CD4-positive, alpha-beta memory T cell (primary cell): ENCODE data around the gene SPHK2. TPM values are rescaled to one million over a fixed set of nuclear protein-coding genes. Genes with fewer than 3 reads are reported as not detected.

Experiments used
- CTCF ChIA-PET: fragments of 350-600 bp; sonication (Branson Sonifier 250); formaldehyde crosslinking; loops from one replicate; lab custom pipeline; 2021; ENCODE audit warnings: inconsistent platforms; ENCODE audit not compliant: partially characterized antibody; lab: Charles Lee
- POLR2A ChIA-PET: fragments of 350-600 bp; sonication (Branson Sonifier 250); formaldehyde crosslinking; loops from one replicate; lab custom pipeline; 2021; ENCODE audit not compliant: partially characterized antibody; lab: Charles Lee
- DNase-seq, 5 donors: peaks; one replicate each; pipeline versions ENCODE4 v3.0.0 to v3.0.0-alpha.2; 2020 to 2022; ENCODE audit warnings: mixed read lengths in 1 of 5
- H3K27ac ChIP-seq: one replicate; pipeline ENCODE4 v1.7.0; 2013; ENCODE audit warnings: low read depth, low read length
- H3K27me3 ChIP-seq: 2 replicates; pipeline ENCODE4 v1.7.0; 2013; ENCODE audit warnings: mild to moderate bottlenecking, low read length, moderate library complexity; ENCODE audit not compliant: insufficient read depth
- H3K36me3 ChIP-seq: 2 replicates; pipeline ENCODE4 v1.7.0; 2013; ENCODE audit warnings: mild to moderate bottlenecking, low read length, moderate library complexity; ENCODE audit not compliant: insufficient read depth
- H3K4me1 ChIP-seq: 2 replicates; pipeline ENCODE4 v1.7.0; 2013; ENCODE audit warnings: mild to moderate bottlenecking, low read length, moderate library complexity; ENCODE audit not compliant: insufficient read depth
- H3K4me3 ChIP-seq, 2 donors: one replicate each; pipeline ENCODE4 v1.7.0; 2013; ENCODE audit warnings: low read length in 2 of 2, mild to moderate bottlenecking in 1 of 2
- H3K9me3 ChIP-seq, 2 donors: one replicate each; pipeline ENCODE4 v1.7.0; 2013; ENCODE audit warnings: low read length in 2 of 2, control low read depth in 1 of 2; ENCODE audit not compliant: control insufficient read depth in 1 of 2
- H3K27ac Mint-ChIP-seq, 7 donors: one replicate each; pipeline ENCODE4 v1.8.0; 2020 to 2021; ENCODE audit warnings: mixed read lengths in 7 of 7, mild to moderate bottlenecking in 6 of 7, inconsistent platforms in 3 of 7, moderate library complexity in 3 of 7
- H3K27me3 Mint-ChIP-seq, 2 donors: one replicate each; pipeline ENCODE4 v1.8.0; 2020 to 2021; ENCODE audit warnings: mixed read lengths in 2 of 2
- H3K36me3 Mint-ChIP-seq, 2 donors: one replicate each; pipeline ENCODE4 v1.8.0; 2020 to 2021; ENCODE audit warnings: mixed read lengths in 2 of 2, inconsistent platforms in 1 of 2, mild to moderate bottlenecking in 1 of 2
- H3K4me1 Mint-ChIP-seq, 4 donors: one replicate each; pipeline ENCODE4 v1.8.0; 2020 to 2021; ENCODE audit warnings: mixed read lengths in 4 of 4, mild to moderate bottlenecking in 1 of 4
- H3K4me3 Mint-ChIP-seq, 8 donors: one replicate each; pipeline ENCODE4 v1.8.0; 2020 to 2021; ENCODE audit warnings: mixed read lengths in 8 of 8, mild to moderate bottlenecking in 7 of 8, moderate library complexity in 6 of 8, inconsistent platforms in 3 of 8
- H3K9me3 Mint-ChIP-seq, 8 donors: one replicate each; pipeline ENCODE4 v1.8.0; 2020 to 2021; ENCODE audit warnings: mixed read lengths in 8 of 8, mild to moderate bottlenecking in 5 of 8, inconsistent platforms in 3 of 8, moderate library complexity in 1 of 8
- intact Hi-C: fragments of 100-400 bp; cut with micrococcal nuclease; formaldehyde crosslinking; loops from one replicate; pipeline ENCODE4 v1.15.1; 2023
- polyA plus RNA-seq, 2 donors: library from polyadenylated mRNA; unstranded; fragments of 300-500 nt; fragmentation: Illumina TruSeq; gene quantifications; one replicate each; pipeline ENCODE4 v1.2.3, GENCODE V29; 2021
- total RNA-seq, 2 experiments: library from RNA; stranded (reverse); gene quantifications; one replicate each; pipeline ENCODE4 v1.2.3, GENCODE V29; 2021

Gene SPHK2
- total and polyA plus RNA-seq, 4 experiments from 2014 or later = 6.0 to 29.1 (median 16.7) TPM

GRCh38 chr19:48671446-48671995 lies 52.2 kb downstream of the SPHK2 start:
- Mint-ChIP-seq H3K27me3 (no peaks in the 10 kb centered on the region), H3K36me3 (no peaks in the 10 kb centered on the region), H3K4me1 (peaks cover 7 to 9% (median 8%) of the 10 kb centered on the region in 4 donors), H3K27ac (no peak overlapping the region), H3K4me3 (no peak overlapping the region), H3K9me3 (peaks cover 0 to 2% (median 0%) of the 10 kb centered on the region in 8 donors)
- no peak overlapping the region for H3K4me3 ChIP-seq
- no peaks in the 10 kb centered on the region for H3K36me3 ChIP-seq
- ChIA-PET POLR2A (no interaction called here), CTCF (no interaction called here)
- no peaks in the 10 kb centered on the region for H3K9me3 ChIP-seq
- H3K27me3 ChIP-seq = no peaks in the 10 kb centered on the region
- intact Hi-C loops = no loop called here
- peaks cover 9% of the 10 kb centered on the region for H3K4me1 ChIP-seq
- H3K27ac ChIP-seq = no peak overlapping the region
- no peak for DNase-seq

GRCh38 chr19:48672994-48673393 lies 53.7 kb downstream of the SPHK2 start, which contains the start of gene NTN5:
NTN5 (minus strand) TSS chr19:48673017; CDS start chr19:48670986, 2,031 bp downstream.
- H3K27me3 ChIP-seq = no peaks in the 10 kb centered on the region
- ChIA-PET CTCF (no interaction called here), POLR2A (no interaction called here)
- H3K9me3 ChIP-seq = no peaks in the 10 kb centered on the region
- H3K27ac ChIP-seq = no peak within 1 kb of the TSS
- Mint-ChIP-seq H3K27me3 (no peaks in the 10 kb centered on the region), H3K4me1 (peaks cover 7 to 9% (median 8%) of the 10 kb centered on the region in 4 donors), H3K27ac (peak within 1 kb of the TSS in 1 of 7 donors; percentile 67), H3K36me3 (no peaks in the 10 kb centered on the region), H3K4me3 (no peak within 1 kb of the TSS), H3K9me3 (peaks cover 0 to 2% (median 0%) of the 10 kb centered on the region in 8 donors)
- H3K4me1 ChIP-seq = peaks cover 9% of the 10 kb centered on the region
- H3K4me3 ChIP-seq = no peak within 1 kb of the TSS
- intact Hi-C loops = no loop called here
- H3K36me3 ChIP-seq = no peaks in the 10 kb centered on the region
- no peak for DNase-seq

- ChIA-PET POLR2A (interaction anchor here (1.5 to 3.3 kb wide), 2 partner anchors 28 to 78 kb away, joined by 3 to 25 read pairs; partner anchors contain the start of gene CA11), CTCF (interaction anchor here (0.6 to 3.6 kb wide), 12 partner anchors 9 to 116 kb away, joined by 3 to 34 read pairs (median 6); partner anchors contain the start of gene CA11)
- intact Hi-C loops = loop anchor here (2.0 kb wide), 1 partner anchor 65 kb away; no protein-coding TSS in a partner anchor
- Mint-ChIP-seq H3K4me3 (no peak overlapping the region), H3K9me3 (peaks cover 0 to 2% (median 0%) of the 10 kb centered on the region in 8 donors), H3K36me3 (no peaks in the 10 kb centered on the region), H3K27me3 (no peaks in the 10 kb centered on the region), H3K4me1 (peaks cover 7 to 9% (median 8%) of the 10 kb centered on the region in 4 donors), H3K27ac (no peak overlapping the region)
- Histone ChIP-seq H3K36me3 (no peaks in the 10 kb centered on the region), H3K4me1 (peaks cover 9% of the 10 kb centered on the region), H3K27ac (no peak overlapping the region), H3K9me3 (no peaks in the 10 kb centered on the region), H3K27me3 (no peaks in the 10 kb centered on the region), H3K4me3 (no peak overlapping the region)
- no peak for DNase-seq
These were observed 54.3 kb downstream of the SPHK2 start for GRCh38 chr19:48673436-48674100.

DNA sequence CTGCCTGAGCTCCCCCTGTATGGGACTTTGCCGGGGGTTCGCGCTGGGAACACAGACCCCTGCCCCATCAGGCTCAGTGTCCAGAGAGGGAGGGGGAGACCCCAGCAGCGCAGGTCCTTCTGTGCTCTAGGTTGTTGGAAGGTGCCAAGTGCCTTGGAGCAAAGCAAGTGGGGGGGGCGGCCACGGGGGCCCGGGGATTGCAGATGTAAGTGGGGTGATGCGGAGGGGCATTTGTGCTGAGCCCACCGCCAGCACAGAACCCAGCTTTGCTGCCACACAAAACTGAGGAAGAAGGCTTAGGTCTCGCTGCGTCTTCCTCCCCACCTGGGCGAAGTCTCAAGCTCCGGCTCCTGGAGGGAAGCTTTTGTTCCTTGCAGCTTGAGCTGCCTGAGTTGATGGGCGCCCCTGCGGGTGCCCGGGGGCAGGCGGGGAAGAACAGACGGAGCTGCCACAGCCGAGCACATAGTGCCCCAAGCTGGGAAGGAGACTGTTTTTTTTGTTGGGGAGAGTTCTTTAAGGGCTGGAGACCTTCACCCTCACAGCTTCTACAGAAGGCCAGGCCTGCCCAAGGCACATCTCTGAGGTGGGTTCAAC lies 55.0 kb downstream of the SPHK2 start:
- no peaks in the 10 kb centered on the region for H3K36me3 Mint-ChIP-seq
- intact Hi-C loops = loop anchor here (2.0 kb wide), 1 partner anchor 64 kb away; no protein-coding TSS in a partner anchor
- peaks cover 9% of the 10 kb centered on the region for H3K4me1 ChIP-seq
- no peaks in the 10 kb centered on the region for H3K27me3 ChIP-seq
- no peak overlapping the region for H3K27ac ChIP-seq
- H3K27ac Mint-ChIP-seq = no peak overlapping the region
- H3K27me3 Mint-ChIP-seq = no peaks in the 10 kb centered on the region
- no peak overlapping the region for H3K4me3 Mint-ChIP-seq
- ChIA-PET POLR2A (interaction anchor here (0.6 to 3.3 kb wide), 6 partner anchors 9 to 78 kb away, joined by 3 to 25 read pairs (median 4); partner anchors contain the start of genes CA11 and DBP), CTCF (interaction anchor here (0.6 to 3.6 kb wide), 24 partner anchors 8 to 168 kb away, joined by 3 to 34 read pairs (median 5); partner anchors contain the start of genes CA11 and DBP)
- no peaks in the 10 kb centered on the region for H3K36me3 ChIP-seq
- H3K9me3 Mint-ChIP-seq = no peaks in the 10 kb centered on the region
- H3K9me3 ChIP-seq = no peaks in the 10 kb centered on the region
- no peak for DNase-seq
- H3K4me1 Mint-ChIP-seq = peaks cover 7 to 9% (median 8%) of the 10 kb centered on the region in 4 donors
- H3K4me3 ChIP-seq = no peak overlapping the region

DNA sequence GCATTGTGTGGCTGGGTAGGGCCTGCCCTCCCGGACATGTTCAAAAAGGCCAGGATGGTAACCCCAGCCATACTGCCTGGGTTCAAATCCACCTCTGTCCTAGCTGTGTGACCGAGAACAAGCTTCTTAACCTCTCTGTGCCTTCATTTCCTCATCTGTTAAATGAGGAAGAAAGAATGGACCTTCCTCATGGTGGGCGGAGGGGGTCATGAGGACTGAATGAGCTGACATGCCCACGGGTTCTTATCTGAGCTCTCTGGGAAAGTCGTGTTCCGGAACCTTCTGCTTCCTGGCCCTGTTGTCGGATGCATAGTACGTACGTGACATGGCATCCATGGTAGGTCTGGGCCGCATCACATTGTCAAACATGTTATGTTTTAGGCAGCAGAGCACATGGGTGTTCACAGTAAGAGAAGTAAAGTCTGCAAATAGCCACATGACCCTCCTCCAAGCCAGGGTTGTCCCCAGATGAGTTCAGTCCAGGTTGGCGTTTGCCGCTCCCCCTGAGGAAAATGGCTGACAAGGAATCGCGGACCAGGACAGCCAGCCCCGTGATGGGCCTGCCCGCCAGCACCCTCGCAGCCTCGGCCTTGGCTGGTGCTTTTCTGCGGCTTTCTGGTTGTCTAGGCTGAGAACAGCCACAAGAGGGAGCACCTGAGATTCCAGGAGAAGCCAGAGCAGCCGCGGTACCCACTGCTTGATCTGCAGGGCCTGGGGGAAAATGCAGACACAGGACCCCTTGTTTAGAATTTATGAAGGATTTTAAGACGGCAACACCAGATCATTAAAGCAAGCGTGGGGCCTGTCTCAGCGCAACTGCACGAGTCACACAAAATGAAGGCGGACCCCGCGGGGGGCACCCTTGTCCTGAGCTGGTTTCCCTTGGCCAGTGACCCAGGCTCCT lies 55.9 kb downstream of the SPHK2 start:
- H3K27me3 ChIP-seq = no peaks in the 10 kb centered on the region
- no peak overlapping the region for H3K27ac ChIP-seq
- H3K27ac Mint-ChIP-seq = peak overlapping the region in 3 of 7 donors; percentile 23 to 86 (median 64)
- H3K36me3 ChIP-seq = no peaks in the 10 kb centered on the region
- peaks cover 9% of the 10 kb centered on the region for H3K4me1 ChIP-seq
- H3K27me3 Mint-ChIP-seq = no peaks in the 10 kb centered on the region
- no peaks in the 10 kb centered on the region for H3K9me3 ChIP-seq
- H3K4me1 Mint-ChIP-seq = peaks cover 5 to 8% (median 6%) of the 10 kb centered on the region in 4 donors
- intact Hi-C loops = loop anchor here (1.0 to 2.0 kb wide), 3 partner anchors 29 to 167 kb away; partner anchors contain the start of gene CA11
- ChIA-PET POLR2A (interaction anchor here (0.6 to 3.3 kb wide), 6 partner anchors 8 to 77 kb away, joined by 3 to 25 read pairs (median 4); partner anchors contain the start of genes CA11 and DBP), CTCF (interaction anchor here (0.7 to 3.6 kb wide), 26 partner anchors 8 to 169 kb away, joined by 3 to 34 read pairs (median 5); partner anchors contain the start of genes CA11 and DBP)
- peak overlapping the region in 1 of 8 donors; percentile 2 for H3K4me3 Mint-ChIP-seq
- H3K9me3 Mint-ChIP-seq = no peaks in the 10 kb centered on the region
- no peaks in the 10 kb centered on the region for H3K36me3 Mint-ChIP-seq
- H3K4me3 ChIP-seq = no peak overlapping the region
- peak; percentile 72 to 80 (median 75) for DNase-seq

DNA sequence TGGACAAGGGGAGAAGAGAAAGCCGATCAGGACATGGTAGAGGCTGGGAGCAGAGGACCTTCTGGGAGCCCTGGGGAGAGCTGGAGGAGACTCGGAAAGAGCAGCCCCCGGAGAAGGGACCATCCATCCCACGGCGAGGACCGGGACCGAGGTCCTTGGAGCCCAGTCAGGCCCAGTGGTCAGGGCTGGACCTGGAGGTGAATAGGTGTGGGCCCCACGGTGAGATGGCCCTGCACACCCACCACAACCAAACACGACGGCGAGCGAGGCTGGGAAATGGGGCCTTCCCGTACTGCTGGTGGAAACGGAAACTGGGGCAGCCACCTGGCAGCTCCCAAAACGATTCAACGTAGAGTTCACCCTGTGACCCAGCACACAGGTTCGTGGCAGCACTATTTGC lies 57.2 kb downstream of the SPHK2 start:
- Histone ChIP-seq H3K36me3 (no peaks in the 10 kb centered on the region), H3K27me3 (no peaks in the 10 kb centered on the region), H3K27ac (no peak overlapping the region), H3K4me3 (no peak overlapping the region), H3K4me1 (peaks cover 9% of the 10 kb centered on the region), H3K9me3 (no peaks in the 10 kb centered on the region)
- POLR2A ChIA-PET = interaction anchor here (0.6 to 3.3 kb wide), 2 partner anchors 31 to 199 kb away, joined by 3 to 25 read pairs; partner anchors contain the start of gene CA11
- no peaks in the 10 kb centered on the region for H3K27me3 Mint-ChIP-seq
- H3K27ac Mint-ChIP-seq = no peak overlapping the region
- H3K36me3 Mint-ChIP-seq = no peaks in the 10 kb centered on the region
- H3K9me3 Mint-ChIP-seq = no peaks in the 10 kb centered on the region
- CTCF ChIA-PET = interaction anchor here (1.6 to 3.6 kb wide), 6 partner anchors 9 to 166 kb away, joined by 4 to 34 read pairs (median 8); partner anchors contain the start of gene CA11
- H3K4me1 Mint-ChIP-seq = peaks cover 5 to 8% (median 6%) of the 10 kb centered on the region in 4 donors
- no peak for DNase-seq
- intact Hi-C loops = no loop called here
- H3K4me3 Mint-ChIP-seq = no peak overlapping the region
